A549 (cell line): ENCODE data around the gene PPP2R2C. TPM values are rescaled to one million over a fixed set of nuclear protein-coding genes. Genes with fewer than 3 reads are reported as not detected.
A peak's percentile ranks its signal among the peaks of the same experiment; 100 is the strongest.

Experiments
- ATAC-seq, 2 experiments: fragments of 200-7000 bp in 1 of 2; fragments of >200 bp in 1 of 2; cut with Nextera tagmentation in 1 of 2; cut with Tn5 transposase in 1 of 2; 3 replicates each; pipeline versions ENCODE4 v1.8.0 to v1.9.1; 2018 to 2020; ENCODE audit warnings: mild to moderate bottlenecking in 1 of 2, moderate library complexity in 1 of 2
- CTCF ChIA-PET: fragments of 300-600 bp; sonication (Branson Sonifier 250); formaldehyde crosslinking; extraction: SDS; loops from one replicate; lab custom pipeline; 2021; ENCODE audit warnings: antibody characterized with exemption, inconsistent platforms; lab: Yijun Ruan, JAX
- POLR2A ChIA-PET: fragments of 350-600 bp; formaldehyde crosslinking; extraction: SDS; loops from one replicate; lab custom pipeline; 2021; ENCODE audit warnings: antibody characterized with exemption, inconsistent platforms; lab: Yijun Ruan, JAX
- DNase-seq, 2 experiments: peaks; one replicate each; pipeline versions ENCODE4 v3.0.0 to v3.0.0-alpha.2; 2011 to 2016; ENCODE audit warnings: low read depth in 1 of 2, low spot score in 1 of 2
- FAIRE-seq: peaks from 2 replicates; lab custom pipeline; 2011; peaks lifted over from hg19 to GRCh38; lab: Jason Lieb, UNC
- H3K27ac ChIP-seq, 2 experiments: fragments of >200 bp; sonication (Bioruptor Twin); formaldehyde crosslinking; 3 replicates each; pipeline ENCODE4 v1.5.1; 2016 to 2017
- H3K4me1 ChIP-seq: fragments of >200 bp; sonication (Bioruptor Twin); formaldehyde crosslinking; 3 replicates; pipeline ENCODE4 v1.6.1; 2016
- H3K4me2 ChIP-seq: fragments of >200 bp; sonication (Bioruptor Twin); formaldehyde crosslinking; 3 replicates; pipeline ENCODE4 v1.6.1; 2016
- H3K4me3 ChIP-seq: fragments of >200 bp; sonication (Bioruptor Twin); formaldehyde crosslinking; 3 replicates; pipeline ENCODE4 v1.5.1; 2016
- H3K9me3 ChIP-seq: fragments of >200 bp; sonication (Bioruptor Twin); formaldehyde crosslinking; 3 replicates; pipeline ENCODE4 v1.6.1; 2016
- BHLHE40 ChIP-seq: IDR thresholded peaks from 2 replicates; pipeline ENCODE4 v1.6.1; 2012; ENCODE audit warnings: low read depth, low read length, inconsistent platforms
- CEBPB ChIP-seq, 2 experiments: fragments of >200 bp in 1 of 2; sonication (Bioruptor Twin) in 1 of 2; formaldehyde crosslinking in 1 of 2; IDR thresholded peaks; 2 replicates each; pipeline ENCODE4 v1.6.1; 2012 to 2016
- CHD2 ChIP-seq: fragments of 150-350 bp; IDR thresholded peaks from 2 replicates; pipeline ENCODE4 v1.6.1; 2014; ENCODE audit warnings: low read length; ENCODE audit not compliant: partially characterized antibody
- EHMT2 ChIP-seq: fragments of 200-600 bp; sonication (generic); IDR thresholded peaks from 2 replicates; pipeline ENCODE4 v1.6.1; 2016; ENCODE audit warnings: antibody characterized with exemption, low read depth, mild to moderate bottlenecking, moderate library complexity
- ELK1 ChIP-seq: fragments of 150-350 bp; IDR thresholded peaks from 2 replicates; pipeline ENCODE4 v1.6.1; 2014; ENCODE audit warnings: low read depth, mild to moderate bottlenecking, low read length
- FOSB ChIP-seq: fragments of 250-450 bp; sonication (Bioruptor Pico); IDR thresholded peaks from 2 replicates; pipeline ENCODE4 v1.5.0; 2020; ENCODE audit warnings: mild to moderate bottlenecking, moderate library complexity
- FOSL2 ChIP-seq, 2 experiments: fragments of 450-650 bp in 1 of 2; fragments of >200 bp in 1 of 2; sonication (Bioruptor Twin) in 1 of 2; formaldehyde crosslinking; IDR thresholded peaks; 2 replicates each; pipeline versions ENCODE4 v1.5.0 to v1.6.1; 2016 to 2020; ENCODE audit warnings: mild to moderate bottlenecking in 1 of 2, moderate library complexity in 1 of 2
- FOXS1 ChIP-seq: fragments of 250-450 bp; sonication (Bioruptor Pico); IDR thresholded peaks from 2 replicates; pipeline ENCODE4 v1.5.0; 2020; ENCODE audit warnings: mild to moderate bottlenecking, moderate library complexity
- HES2 ChIP-seq: fragments of >200 bp; sonication (Bioruptor Twin); formaldehyde crosslinking; IDR thresholded peaks from 2 replicates; pipeline ENCODE4 v1.6.1; 2016
- HOXA7 ChIP-seq: fragments of 250-450 bp; sonication (Bioruptor Pico); IDR thresholded peaks from 2 replicates; pipeline ENCODE4 v1.5.0; 2020; ENCODE audit warnings: mild to moderate bottlenecking, moderate library complexity
- HOXB13 ChIP-seq: fragments of 250-450 bp; sonication (Bioruptor Pico); IDR thresholded peaks from 2 replicates; pipeline ENCODE4 v1.5.0; 2020; ENCODE audit warnings: low read depth, mild to moderate bottlenecking, moderate library complexity
- HOXB5 ChIP-seq: fragments of 250-450 bp; sonication (Bioruptor Pico); IDR thresholded peaks from 2 replicates; pipeline ENCODE4 v1.5.0; 2020; ENCODE audit warnings: mild to moderate bottlenecking, moderate library complexity
- JUN ChIP-seq, 2 experiments: fragments of >200 bp; sonication (Bioruptor Twin); formaldehyde crosslinking; IDR thresholded peaks; 2 replicates in 1 of 2; 3 replicates in 1 of 2; pipeline ENCODE4 v1.6.1; 2016 to 2017
- MYC ChIP-seq: IDR thresholded peaks from 2 replicates; pipeline ENCODE4 v1.6.1; 2012; ENCODE audit warnings: mild to moderate bottlenecking, inconsistent platforms, low read length, improper control_type of control experiment, borderline replicate concordance
- NFE2L2 ChIP-seq: fragments of 150-350 bp; conservative IDR thresholded peaks from 2 replicates; pipeline ENCODE4 v1.6.1; 2014; ENCODE audit warnings: low read length
- NPAS2 ChIP-seq: fragments of 250-450 bp; sonication (Bioruptor Pico); IDR thresholded peaks from 2 replicates; pipeline ENCODE4 v1.8.0; 2022; ENCODE audit warnings: mild to moderate bottlenecking, moderate library complexity, borderline replicate concordance
- PBX3 ChIP-seq: IDR thresholded peaks from 2 replicates; pipeline ENCODE4 v1.6.1; 2012
- PHF8 ChIP-seq: fragments of 200-600 bp; sonication (generic); IDR thresholded peaks from 2 replicates; pipeline ENCODE4 v1.6.1; 2016; ENCODE audit warnings: low read depth, mild to moderate bottlenecking, antibody characterized with exemption, moderate library complexity, borderline replicate concordance
- POLR2A ChIP-seq: IDR thresholded peaks from 2 replicates; pipeline ENCODE4 v1.6.1; 2012; ENCODE audit warnings: mild to moderate bottlenecking, low read length
- RARB ChIP-seq: fragments of 250-450 bp; sonication (Bioruptor Pico); IDR thresholded peaks from 2 replicates; pipeline ENCODE4 v1.8.0; 2021; ENCODE audit warnings: mild to moderate bottlenecking, moderate library complexity
- SMC3 ChIP-seq: fragments of >200 bp; sonication (Bioruptor Twin); formaldehyde crosslinking; IDR thresholded peaks from 3 replicates; pipeline ENCODE4 v1.6.1; 2018; ENCODE audit warnings: inconsistent platforms
- SREBF2 ChIP-seq: fragments of 450-650 bp; IDR thresholded peaks from 2 replicates; pipeline ENCODE4 v1.6.1; 2014; ENCODE audit warnings: mild to moderate bottlenecking, moderate library complexity
- TFCP2L1 ChIP-seq: fragments of 250-450 bp; sonication (Bioruptor Pico); IDR thresholded peaks from 2 replicates; pipeline ENCODE4 v1.5.0; 2021; ENCODE audit warnings: mild to moderate bottlenecking
- ZFP36 ChIP-seq: fragments of 450-650 bp; IDR thresholded peaks from 2 replicates; pipeline ENCODE4 v1.6.1; 2014; ENCODE audit warnings: borderline replicate concordance; ENCODE audit not compliant: partially characterized antibody
- WGBS: methylation state at CpG from one replicate; pipeline ENCODE4 v1.1.6; 2017; ENCODE audit errors: missing lambda C conversion rate; 5-methylcytosine and 5-hydroxymethylcytosine counted together
- polyA plus RNA-seq, 4 experiments: library from polyadenylated mRNA; depleted of rRNA in 3 of 4; stranded (reverse); fragments of >200 nt; fragmentation: RNase III in 1 of 4; extraction: RNeasy Plus Mini Kit Qiagen cat#74134 plus additional on column Dnase treatment in 1 of 4; gene quantifications; 2 replicates in 3 of 4; 3 replicates in 1 of 4; pipeline ENCODE4 v1.2.3, GENCODE V29; 2011 to 2017
- TF ChIP-seq, protein P1 (sequence below): fragments of 450-650 bp; IDR thresholded peaks from 2 replicates; pipeline ENCODE4 v1.6.1; 2014; ENCODE audit warnings: antibody characterized with exemption
- TF ChIP-seq, protein P2 (sequence below): fragments of 250-450 bp; sonication (Bioruptor Pico); IDR thresholded peaks from 2 replicates; pipeline ENCODE4 v1.5.0; 2020; ENCODE audit warnings: low read depth, mild to moderate bottlenecking, moderate library complexity

Gene PPP2R2C
- polyA plus RNA-seq, 2 of the 4 experiments (the other 2 are of a cell fraction) = 23.9 to 29.4 TPM

DNA sequence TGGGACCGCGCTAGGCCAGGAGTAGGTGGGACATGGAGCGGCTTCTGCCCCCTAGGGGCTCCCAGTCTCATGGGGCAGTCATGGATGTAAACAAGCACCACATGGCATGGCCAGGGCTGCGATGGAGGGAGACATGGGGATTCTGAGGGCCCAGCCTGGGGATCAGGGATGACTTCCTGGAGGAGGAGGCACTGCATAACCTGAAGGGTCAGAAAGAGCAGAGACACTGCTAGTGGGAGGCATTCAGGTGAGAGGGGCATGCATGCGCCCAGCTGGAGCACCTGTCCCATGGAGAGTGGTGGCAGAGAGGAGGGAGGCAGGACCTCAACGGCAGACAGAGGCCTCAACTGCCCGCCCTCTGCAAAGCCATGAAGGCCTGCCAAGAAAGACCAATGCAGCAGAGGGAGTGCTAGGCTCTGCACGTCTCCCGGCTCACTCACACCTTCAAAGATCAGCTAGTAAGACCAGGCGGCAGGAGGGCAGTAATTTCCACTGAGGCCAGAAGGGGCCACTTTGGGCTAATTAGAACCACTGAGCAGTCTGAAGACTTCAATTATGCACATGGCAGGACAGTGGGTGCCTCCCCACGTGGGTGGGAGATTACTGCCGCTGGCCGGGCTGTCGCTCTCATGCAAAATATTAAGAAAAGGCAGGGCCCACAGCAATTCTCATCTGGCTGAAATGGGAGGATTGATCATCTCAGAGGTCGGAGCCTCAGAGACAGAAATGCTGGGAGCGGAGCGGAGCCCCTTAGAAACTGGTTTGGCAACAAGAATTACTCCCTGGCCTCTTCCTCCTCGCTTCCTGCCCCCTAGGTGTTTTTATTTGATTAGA, 69.6 kb downstream of the PPP2R2C start (continued):
- TF ChIP-seq, protein P1, sequence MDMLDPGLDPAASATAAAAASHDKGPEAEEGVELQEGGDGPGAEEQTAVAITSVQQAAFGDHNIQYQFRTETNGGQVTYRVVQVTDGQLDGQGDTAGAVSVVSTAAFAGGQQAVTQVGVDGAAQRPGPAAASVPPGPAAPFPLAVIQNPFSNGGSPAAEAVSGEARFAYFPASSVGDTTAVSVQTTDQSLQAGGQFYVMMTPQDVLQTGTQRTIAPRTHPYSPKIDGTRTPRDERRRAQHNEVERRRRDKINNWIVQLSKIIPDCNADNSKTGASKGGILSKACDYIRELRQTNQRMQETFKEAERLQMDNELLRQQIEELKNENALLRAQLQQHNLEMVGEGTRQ = no peak
- TF ChIP-seq, all 56 proteins: peak for 0

GRCh38 chr4:6401797-6402196, 70.6 kb downstream of the PPP2R2C start:
- Histone ChIP-seq H3K4me2 (no peak overlapping the region), H3K27ac (no peak overlapping the region), H3K4me3 (no peak overlapping the region), H3K4me1 (no peaks in the 10 kb centered on the region), H3K9me3 (no peaks in the 10 kb centered on the region)
- DNase-seq (no peak), ATAC-seq (no peak), FAIRE-seq (no peak)
- 97% methylated on average over 9 of the region's 9 CpGs for WGBS
- CTCF ChIA-PET = interaction anchor here (0.9 to 2.9 kb wide), 2 partner anchors 16 to 70 kb away, joined by 3 to 11 read pairs; no protein-coding TSS in a partner anchor
- POLR2A ChIA-PET = no interaction called here
- TF ChIP-seq FOSB (CRISPR knock-in tag) (no peak), ZFP36 (peak; percentile 22)

DNA sequence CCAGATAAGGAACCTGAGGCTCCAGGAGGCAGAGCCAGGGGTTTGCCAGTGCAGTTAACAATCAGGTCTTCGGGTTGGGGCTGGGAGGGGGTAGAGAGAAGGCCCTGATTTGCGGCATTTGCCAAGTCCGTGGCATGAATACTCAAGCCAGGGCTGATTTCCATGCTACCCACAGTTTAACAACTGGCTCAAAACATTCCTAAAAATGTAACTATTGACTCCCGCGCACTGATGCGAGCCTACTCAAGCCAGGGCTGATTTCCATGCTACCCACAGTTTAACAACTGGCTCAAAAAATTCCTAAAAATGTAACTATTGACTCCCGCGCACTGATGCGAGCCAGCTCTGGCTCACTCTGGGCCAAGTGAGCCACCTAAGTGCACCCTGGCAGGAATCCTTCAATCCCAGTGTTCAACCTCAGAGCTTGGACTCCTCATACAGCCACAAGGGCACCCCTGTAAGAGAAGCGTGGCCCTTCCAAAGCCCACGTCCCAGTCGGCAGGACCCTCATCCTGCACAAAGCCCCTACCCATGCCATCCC, 75.6 kb downstream of the PPP2R2C start:
- no peaks in the 10 kb centered on the region for H3K9me3 ChIP-seq
- no peak for DNase-seq
- TF ChIP-seq NFE2L2 (no peak), FOSB (CRISPR knock-in tag) (no peak), CEBPB (IDR thresholded peaks at IDR 0.05) (no peak), EHMT2 (no peak), SMC3 (no peak), HES2 (no peak), HOXA7 (CRISPR knock-in tag) (no peak), FOSL2 (IDR thresholded peaks at IDR 0.05) (no peak), FOSL2 (CRISPR knock-in tag; IDR thresholded peaks at IDR 0.05) (no peak), BHLHE40 (no peak), HOXB13 (CRISPR knock-in tag) (no peak), JUN (IDR thresholded peaks at IDR 0.05) (no peak), SREBF2 (no peak), RARB (CRISPR knock-in tag) (no peak)
- 95% methylated on average over 8 of the region's 12 CpGs for WGBS
- no peak overlapping the region for H3K27ac ChIP-seq
- H3K4me3 ChIP-seq = no peak overlapping the region
- CTCF ChIA-PET = interaction anchor here (1.1 kb wide), 1 partner anchor 15 kb away, joined by 3 read pairs; no protein-coding TSS in a partner anchor
- no peak for ATAC-seq
- H3K4me1 ChIP-seq = peaks cover 4% of the 10 kb centered on the region
- FAIRE-seq = no peak
- POLR2A ChIA-PET = no interaction called here
- no peak overlapping the region for H3K4me2 ChIP-seq

DNA sequence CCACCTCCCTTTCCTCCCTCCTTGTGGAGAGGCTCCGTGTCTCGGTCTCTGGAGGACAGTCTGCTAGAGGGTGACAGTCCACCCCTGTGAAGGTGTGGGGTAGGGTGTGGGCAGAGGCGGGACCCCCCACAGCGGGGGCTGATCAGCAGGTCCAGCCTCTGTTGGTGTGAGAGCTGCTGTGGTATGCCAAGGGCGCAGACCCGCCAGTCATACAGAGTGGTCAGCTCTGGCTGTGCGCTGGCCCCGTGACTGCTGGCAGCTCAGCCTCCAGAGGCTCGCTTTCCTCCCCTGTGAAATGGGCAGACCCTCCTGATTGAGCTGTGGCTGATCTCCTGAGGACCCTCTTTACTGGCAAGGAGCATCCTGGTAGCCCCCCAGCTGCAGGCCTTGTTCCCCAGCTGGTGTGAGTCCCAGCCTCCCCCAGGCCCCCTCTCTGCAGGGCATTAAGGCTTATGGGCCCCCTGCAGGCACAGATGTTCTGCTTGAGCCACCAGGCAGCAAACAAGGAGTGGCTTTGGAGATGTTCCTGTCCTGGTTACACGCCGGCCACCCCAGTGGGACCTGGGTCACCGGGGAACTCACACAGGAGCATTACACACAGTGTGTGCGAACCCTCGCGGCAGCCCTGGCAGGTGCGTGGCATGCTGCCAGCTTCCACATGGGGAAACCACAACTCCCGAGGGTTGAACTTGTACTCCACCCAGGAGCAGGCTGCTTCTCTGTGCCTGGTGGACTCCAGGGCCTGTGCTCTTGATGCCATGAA, 76.8 kb downstream of the PPP2R2C start:
- H3K4me3 ChIP-seq = no peak overlapping the region
- ATAC-seq (no peak), DNase-seq (no peak), FAIRE-seq (no peak)
- H3K4me1 ChIP-seq = peaks cover 9% of the 10 kb centered on the region
- WGBS = 95% methylated on average over 4 of the region's 17 CpGs
- ChIA-PET CTCF (interaction anchor here (1.1 kb wide), 2 partner anchors 14 to 145 kb away, joined by 3 read pairs; no protein-coding TSS in a partner anchor), POLR2A (no interaction called here)
- H3K4me2 ChIP-seq = no peak overlapping the region
- H3K27ac ChIP-seq = no peak overlapping the region
- H3K9me3 ChIP-seq = no peaks in the 10 kb centered on the region
- TF ChIP-seq SMC3 = no peak
- no peak for TF ChIP-seq POLR2A
- no peak for TF ChIP-seq ELK1
- no peak for TF ChIP-seq SREBF2
- no peak for TF ChIP-seq NPAS2 (CRISPR knock-in tag)
- no peak for TF ChIP-seq HOXB5 (CRISPR knock-in tag)
- TF ChIP-seq TFCP2L1 (CRISPR knock-in tag) = no peak
- TF ChIP-seq, protein P2, sequence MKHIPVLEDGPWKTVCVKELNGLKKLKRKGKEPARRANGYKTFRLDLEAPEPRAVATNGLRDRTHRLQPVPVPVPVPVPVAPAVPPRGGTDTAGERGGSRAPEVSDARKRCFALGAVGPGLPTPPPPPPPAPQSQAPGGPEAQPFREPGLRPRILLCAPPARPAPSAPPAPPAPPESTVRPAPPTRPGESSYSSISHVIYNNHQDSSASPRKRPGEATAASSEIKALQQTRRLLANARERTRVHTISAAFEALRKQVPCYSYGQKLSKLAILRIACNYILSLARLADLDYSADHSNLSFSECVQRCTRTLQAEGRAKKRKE = no peak
- no peak for TF ChIP-seq MYC
- TF ChIP-seq PBX3 = no peak
- TF ChIP-seq CHD2 = no peak
- TF ChIP-seq PHF8 = no peak
- TF ChIP-seq FOXS1 (CRISPR knock-in tag) = no peak
- no peak for TF ChIP-seq JUN (IDR thresholded peaks at IDR 0.05)
